H1 (cell line): ENCODE data around the gene GBP2. TPM values are rescaled to one million over a fixed set of nuclear protein-coding genes. Genes with fewer than 3 reads are reported as not detected.

Experiments
- CTCF ChIA-PET: fragments of 300-600 bp; sonication (Branson Sonifier 250); formaldehyde crosslinking; loops from one replicate; lab custom pipeline; 2021; ENCODE audit not compliant: partially characterized antibody; lab: Charles Lee
- POLR2A ChIA-PET: fragments of 300-600 bp; sonication (Branson Sonifier 250); formaldehyde crosslinking; loops from one replicate; lab custom pipeline; 2021; ENCODE audit warnings: inconsistent platforms; ENCODE audit not compliant: partially characterized antibody; lab: Charles Lee
- DNase-seq, 2 experiments: peaks; one replicate each; pipeline versions ENCODE4 v3.0.0 to v3.0.0-alpha.2; 2010 to 2022; ENCODE audit warnings: low spot score in 2 of 2, low read depth in 1 of 2, mixed read lengths in 1 of 2
- FAIRE-seq: peaks from 2 replicates; lab custom pipeline; 2011; peaks lifted over from hg19 to GRCh38; lab: Jason Lieb, UNC
- H2AFZ ChIP-seq: 2 replicates; pipeline ENCODE4 v1.8.1; 2012; ENCODE audit warnings: low read length, inconsistent platforms
- H2AK5ac ChIP-seq: 2 replicates; pipeline ENCODE4 v1.6.1; 2013; ENCODE audit warnings: low read depth, low read length
- H2BK120ac ChIP-seq: replicated peaks from 2 replicates; pipeline ENCODE3; 2013; ENCODE audit warnings: low read depth, low read length, inconsistent platforms
- H2BK12ac ChIP-seq: 2 replicates; pipeline ENCODE4 v1.6.1; 2013; ENCODE audit warnings: low read depth, low read length
- H2BK15ac ChIP-seq: 2 replicates; pipeline ENCODE4 v1.6.1; 2013; ENCODE audit warnings: low read length
- H2BK20ac ChIP-seq: 2 replicates; pipeline ENCODE4 v1.6.1; 2013; ENCODE audit warnings: low read length
- H2BK5ac ChIP-seq: 2 replicates; pipeline ENCODE4 v1.6.1; 2013; ENCODE audit warnings: low read depth, low read length
- H3K14ac ChIP-seq: 2 replicates; pipeline ENCODE4 v1.6.1; 2013; ENCODE audit warnings: inconsistent platforms; ENCODE audit not compliant: insufficient read length
- H3K18ac ChIP-seq: 2 replicates; pipeline ENCODE4 v1.6.1; 2013; ENCODE audit warnings: low read length; ENCODE audit errors: extremely low read depth
- H3K23ac ChIP-seq: 2 replicates; pipeline ENCODE4 v1.6.1; 2013; ENCODE audit warnings: inconsistent platforms; ENCODE audit not compliant: insufficient read length
- H3K23me2 ChIP-seq: 2 replicates; pipeline ENCODE4 v1.6.1; 2013; ENCODE audit warnings: low read depth, low read length
- H3K27ac ChIP-seq: 2 replicates; pipeline ENCODE4 v1.6.1; 2011; ENCODE audit warnings: low read depth, low read length, inconsistent platforms
- H3K27me3 ChIP-seq, 4 experiments: replicated peaks in 1 of 4; 1 replicate in 1 of 4; 2 replicates in 3 of 4; pipeline versions ENCODE4 v1.6.1 to v1.8.1; 2011 to 2013; ENCODE audit warnings: low read length in 3 of 4, mild to moderate bottlenecking in 3 of 4, inconsistent platforms in 2 of 4, mixed read lengths in 2 of 4, moderate library complexity in 1 of 4; ENCODE audit not compliant: control insufficient read depth in 3 of 4, insufficient read depth in 3 of 4; ENCODE audit errors: extremely low read depth in 1 of 4
- H3K36me3 ChIP-seq, 4 experiments: 2 replicates each; pipeline versions ENCODE4 v1.6.1 to v1.8.1; 2011 to 2013; ENCODE audit warnings: mild to moderate bottlenecking in 4 of 4, low read length in 3 of 4, moderate library complexity in 2 of 4, control low read depth in 1 of 4, inconsistent platforms in 1 of 4; ENCODE audit not compliant: insufficient read depth in 4 of 4, control insufficient read depth in 2 of 4
- H3K4ac ChIP-seq: replicated peaks from 2 replicates; pipeline ENCODE3; 2013; ENCODE audit warnings: low read length, low read depth, mixed read lengths, inconsistent platforms; ENCODE audit not compliant: insufficient read length
- H3K4me1 ChIP-seq, 4 experiments: replicated peaks in 1 of 4; 1 replicate in 1 of 4; 2 replicates in 3 of 4; pipeline versions ENCODE4 v1.6.1 to v1.8.1; 2011 to 2013; ENCODE audit warnings: low read length in 3 of 4, inconsistent platforms in 2 of 4, mixed read lengths in 1 of 4; ENCODE audit not compliant: insufficient read depth in 4 of 4, control insufficient read depth in 3 of 4
- H3K4me2 ChIP-seq, 2 experiments: 2 replicates each; pipeline versions ENCODE4 v1.6.1 to v1.8.1; 2011 to 2013; ENCODE audit warnings: low read depth in 2 of 2, low read length in 2 of 2, control low read depth in 1 of 2, inconsistent platforms in 1 of 2, mild to moderate bottlenecking in 1 of 2; ENCODE audit not compliant: insufficient read depth in 1 of 2
- H3K4me3 ChIP-seq, 4 experiments: fragments of 200-600, 300-600 bp in 1 of 4; sonication (generic), shearing (Covaris generic), sonication (Bioruptor Twin) in 1 of 4; 2 replicates each; pipeline versions ENCODE4 v1.5.1 to v1.8.1; 2011 to 2016; ENCODE audit warnings: low read length in 4 of 4, low read depth in 3 of 4, control low read depth in 2 of 4, inconsistent platforms in 2 of 4, mild to moderate bottlenecking in 2 of 4, mixed read lengths in 1 of 4, moderate library complexity in 1 of 4; ENCODE audit not compliant: insufficient read depth in 2 of 4; ENCODE audit errors: extremely low read depth in 1 of 4
- H3K56ac ChIP-seq: replicated peaks from 2 replicates; pipeline ENCODE3; 2013; ENCODE audit warnings: low read depth, mild to moderate bottlenecking, mixed read lengths, low read length, inconsistent platforms; ENCODE audit not compliant: insufficient read length
- H3K79me1 ChIP-seq: 2 replicates; pipeline ENCODE4 v1.6.1; 2013; ENCODE audit warnings: low read depth, low read length, control low read depth
- H3K79me2 ChIP-seq, 2 experiments: 2 replicates each; pipeline versions ENCODE4 v1.6.1 to v1.8.1; 2012 to 2013; ENCODE audit warnings: low read length in 2 of 2, mild to moderate bottlenecking in 2 of 2, inconsistent platforms in 1 of 2; ENCODE audit not compliant: insufficient read depth in 2 of 2, control insufficient read depth in 1 of 2
- H3K9ac ChIP-seq, 4 experiments: replicated peaks in 1 of 4; 1 replicate in 1 of 4; 2 replicates in 3 of 4; pipeline versions ENCODE4 v1.6.1 to v1.8.1; 2011 to 2013; ENCODE audit warnings: low read depth in 3 of 4, low read length in 3 of 4, control low read depth in 2 of 4, mild to moderate bottlenecking in 2 of 4, moderate library complexity in 2 of 4, inconsistent platforms in 1 of 4; ENCODE audit errors: extremely low read depth in 1 of 4
- H3K9me3 ChIP-seq, 2 experiments: 2 replicates each; pipeline versions ENCODE4 v1.6.1 to v1.8.1; 2012 to 2013; ENCODE audit warnings: mild to moderate bottlenecking in 2 of 2, moderate library complexity in 2 of 2, control low read depth in 1 of 2, inconsistent platforms in 1 of 2, low read depth in 1 of 2, low read length in 1 of 2, mixed read lengths in 1 of 2; ENCODE audit not compliant: insufficient read depth in 2 of 2
- H4K20me1 ChIP-seq, 2 experiments: replicated peaks in 1 of 2; 2 replicates each; pipeline versions ENCODE3 to v1.8.1; 2011 to 2013; ENCODE audit warnings: inconsistent platforms in 2 of 2, low read length in 2 of 2, mild to moderate bottlenecking in 1 of 2; ENCODE audit not compliant: insufficient read depth in 2 of 2, control insufficient read depth in 1 of 2
- H4K5ac ChIP-seq: 2 replicates; pipeline ENCODE4 v1.6.1; 2013; ENCODE audit warnings: low read length, low read depth, mixed read lengths, inconsistent platforms; ENCODE audit not compliant: insufficient read length
- H4K8ac ChIP-seq: 2 replicates; pipeline ENCODE4 v1.8.0; 2013; ENCODE audit warnings: mild to moderate bottlenecking, moderate library complexity, low read length, inconsistent platforms; ENCODE audit not compliant: insufficient read depth; ENCODE audit errors: extremely low read depth
- H4K91ac ChIP-seq: replicated peaks from 2 replicates; pipeline ENCODE3; 2013; ENCODE audit warnings: low read length, mixed read lengths, inconsistent platforms; ENCODE audit not compliant: insufficient read length
- CEBPB ChIP-seq: IDR thresholded peaks from 2 replicates; pipeline ENCODE4 v1.6.1; 2012; ENCODE audit warnings: low read depth, low read length
- CHD2 ChIP-seq: IDR thresholded peaks from 2 replicates; pipeline ENCODE4 v1.6.1; 2012; ENCODE audit warnings: low read length, improper control_type of control experiment
- GTF2F1 ChIP-seq: IDR thresholded peaks from 2 replicates; pipeline ENCODE4 v1.6.1; 2012; ENCODE audit warnings: low read depth, low read length, improper control_type of control experiment, borderline replicate concordance
- HDAC6 ChIP-seq: IDR thresholded peaks from one replicate; pipeline ENCODE4 v1.7.1; 2012; ENCODE audit warnings: low read depth, mild to moderate bottlenecking, inconsistent platforms, low read length, moderate library complexity
- KDM4A ChIP-seq: IDR thresholded peaks from one replicate; pipeline ENCODE4 v1.7.1; 2012; ENCODE audit warnings: low read depth, mild to moderate bottlenecking, moderate library complexity, low read length, inconsistent platforms; ENCODE audit not compliant: severe bottlenecking
- RAD21 ChIP-seq, 2 experiments: IDR thresholded peaks in 1 of 2; conservative IDR thresholded peaks in 1 of 2; 2 replicates each; pipeline ENCODE4 v1.6.1; 2011; ENCODE audit warnings: low read depth in 2 of 2, low read length in 2 of 2, improper control_type of control experiment in 1 of 2, inconsistent platforms in 1 of 2, mild to moderate bottlenecking in 1 of 2, moderate library complexity in 1 of 2
- RFX5 ChIP-seq: IDR thresholded peaks from 2 replicates; pipeline ENCODE4 v1.6.1; 2011; ENCODE audit warnings: low read depth, low read length, improper control_type of control experiment, borderline replicate concordance
- SP2 ChIP-seq: IDR thresholded peaks from 2 replicates; pipeline ENCODE4 v1.6.1; 2012; ENCODE audit warnings: mild to moderate bottlenecking, low read length, inconsistent platforms
- SUZ12 ChIP-seq: fragments of 200-600 bp; sonication (generic); IDR thresholded peaks from 2 replicates; pipeline ENCODE4 v1.6.1; 2012; ENCODE audit warnings: mild to moderate bottlenecking, inconsistent platforms, low read length, moderate library complexity, mixed read lengths
- WGBS, 2 experiments: shearing (Covaris generic) in 1 of 2; methylation state at CpG; one replicate each; pipeline versions ENCODE4 v1.1.6 to v1.1.7; 2013 to 2015; ENCODE audit warnings: low lambda C conversion rate in 2 of 2, mixed read lengths in 2 of 2, inconsistent platforms in 1 of 2, low coverage in 1 of 2, missing lambda C conversion rate in 1 of 2; ENCODE audit not compliant: insufficient replicate concordance in 2 of 2, insufficient coverage in 1 of 2, insufficient read length in 1 of 2; ENCODE audit errors: extremely low coverage in 1 of 2, missing lambda C conversion rate in 1 of 2; 5-methylcytosine and 5-hydroxymethylcytosine counted together
- polyA plus RNA-seq, 7 experiments: library from polyadenylated mRNA; depleted of rRNA in 3 of 7; stranded (reverse) in 5 of 7; unstranded in 2 of 7; fragments of >200 nt in 5 of 7; fragments of 200-250 nt in 2 of 7; gene quantifications; 1 replicate in 5 of 7; 2 replicates in 1 of 7; 4 replicates in 1 of 7; pipeline versions ENCODE4 v1.2.1 to v1.2.3, GENCODE V29; 2011 to 2013; ENCODE audit warnings: missing spikeins in 2 of 7, mixed read lengths in 2 of 7
- total RNA-seq: library from RNA; stranded (reverse); fragmentation: NEBNext Ultra II Directional; extraction: Animal tissue kit (Norgen Biotek cat#: 25700); gene quantifications from 2 replicates; pipeline ENCODE4 v1.2.1, GENCODE V29; 2021
- TF ChIP-seq, protein P1 (sequence below): IDR thresholded peaks from 2 replicates; pipeline ENCODE4 v1.6.1; 2011; ENCODE audit warnings: low read length, improper control_type of control experiment
- TF ChIP-seq, protein P2 (sequence below): IDR thresholded peaks from 2 replicates; pipeline ENCODE4 v1.6.1; 2012; ENCODE audit warnings: low read length, inconsistent platforms

GBP2 gene
- total and polyA plus RNA-seq, 2 of the 8 experiments (the other 6 are each of a cell fraction or from before 2014, with no cell fraction given): not detected

DNA sequence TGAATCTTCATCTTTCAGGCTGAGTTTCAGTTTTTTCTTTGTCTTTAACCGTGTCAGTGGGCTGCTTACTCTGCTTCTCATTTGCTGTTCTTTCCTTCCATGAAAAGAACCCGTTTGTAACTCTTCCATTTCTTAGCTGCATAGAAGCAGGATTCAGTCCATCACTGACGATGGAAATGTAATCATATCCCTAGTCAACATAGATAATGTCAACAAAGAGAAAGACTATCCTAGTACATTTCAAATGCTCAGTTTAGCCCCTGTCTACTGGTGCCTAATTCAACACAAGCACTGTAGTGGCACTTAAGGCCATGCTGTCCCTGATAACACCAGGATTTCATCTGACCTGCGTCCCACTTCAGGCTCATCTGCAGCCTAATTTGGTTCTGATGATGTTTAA is 61.3 kb downstream of the GBP2 start:
- no peak overlapping the region for H2BK120ac ChIP-seq
- POLR2A ChIA-PET: no interaction called here
- H2AFZ ChIP-seq: 0 out of 2 replicates have a peak overlapping the region, but pooled peaks have one; percentile 52
- no peak overlapping the region for H2BK12ac ChIP-seq
- H4K8ac ChIP-seq: no peak overlapping the region
- no peak overlapping the region for H4K5ac ChIP-seq
- H2BK20ac ChIP-seq: no peak overlapping the region
- H4K20me1 ChIP-seq: no peaks in the 10 kb centered on the region
- no peak overlapping the region for H3K27ac ChIP-seq
- H3K4me2 ChIP-seq: no peak overlapping the region
- H3K79me2 ChIP-seq: no peaks in the 10 kb centered on the region
- H2BK15ac ChIP-seq: no peak overlapping the region
- no peak overlapping the region for H3K4me3 ChIP-seq
- no peak overlapping the region for H3K56ac ChIP-seq
- DNase-seq (no peak), FAIRE-seq (no peak)
- H3K4ac ChIP-seq: no peak overlapping the region
- no peaks in the 10 kb centered on the region for H3K4me1 ChIP-seq
- no peak overlapping the region for H4K91ac ChIP-seq
- H3K9me3 ChIP-seq: no peaks in the 10 kb centered on the region
- no peak overlapping the region for H3K9ac ChIP-seq
- no peak overlapping the region for H3K23ac ChIP-seq
- WGBS, 2 experiments: 83% methylated on average over 4 of the region's 4 CpGs; no CpG with 5 or more reads in 1 of the 2 experiments
- no peak overlapping the region for H3K14ac ChIP-seq
- no peaks in the 10 kb centered on the region for H3K23me2 ChIP-seq
- H3K27me3 ChIP-seq: no peaks in the 10 kb centered on the region
- H2AK5ac ChIP-seq: no peak overlapping the region
- no peaks in the 10 kb centered on the region for H3K36me3 ChIP-seq
- CTCF ChIA-PET: interaction anchor here (1.1 kb wide), 1 partner anchor 75 kb away, joined by 3 read pairs; no protein-coding TSS in a partner anchor
- H3K79me1 ChIP-seq: no peaks in the 10 kb centered on the region
- H2BK5ac ChIP-seq: no peak overlapping the region
- TF ChIP-seq RFX5 (no peak), GTF2F1 (no peak), RAD21 (IDR thresholded peaks at IDR 0.05 in 1 of 2, conservative IDR thresholded peaks at IDR 0.05 in 1 of 2; ENCODE audit: low read depth in 2 of 2, low read length in 2 of 2) (no peak), CEBPB (no peak), CHD2 (no peak), HDAC6 (no peak), SP2 (no peak), SUZ12 (no peak), KDM4A (no peak)
- TF ChIP-seq, protein P1, sequence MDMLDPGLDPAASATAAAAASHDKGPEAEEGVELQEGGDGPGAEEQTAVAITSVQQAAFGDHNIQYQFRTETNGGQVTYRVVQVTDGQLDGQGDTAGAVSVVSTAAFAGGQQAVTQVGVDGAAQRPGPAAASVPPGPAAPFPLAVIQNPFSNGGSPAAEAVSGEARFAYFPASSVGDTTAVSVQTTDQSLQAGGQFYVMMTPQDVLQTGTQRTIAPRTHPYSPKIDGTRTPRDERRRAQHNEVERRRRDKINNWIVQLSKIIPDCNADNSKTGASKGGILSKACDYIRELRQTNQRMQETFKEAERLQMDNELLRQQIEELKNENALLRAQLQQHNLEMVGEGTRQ: no peak
- TF ChIP-seq, protein P2, sequence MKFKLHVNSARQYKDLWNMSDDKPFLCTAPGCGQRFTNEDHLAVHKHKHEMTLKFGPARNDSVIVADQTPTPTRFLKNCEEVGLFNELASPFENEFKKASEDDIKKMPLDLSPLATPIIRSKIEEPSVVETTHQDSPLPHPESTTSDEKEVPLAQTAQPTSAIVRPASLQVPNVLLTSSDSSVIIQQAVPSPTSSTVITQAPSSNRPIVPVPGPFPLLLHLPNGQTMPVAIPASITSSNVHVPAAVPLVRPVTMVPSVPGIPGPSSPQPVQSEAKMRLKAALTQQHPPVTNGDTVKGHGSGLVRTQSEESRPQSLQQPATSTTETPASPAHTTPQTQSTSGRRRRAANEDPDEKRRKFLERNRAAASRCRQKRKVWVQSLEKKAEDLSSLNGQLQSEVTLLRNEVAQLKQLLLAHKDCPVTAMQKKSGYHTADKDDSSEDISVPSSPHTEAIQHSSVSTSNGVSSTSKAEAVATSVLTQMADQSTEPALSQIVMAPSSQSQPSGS: no peak
- no peak overlapping the region for H3K18ac ChIP-seq
